H54 (cell line): ENCODE measurements around the gene CDCA7.

Source experiments
- DNase-seq: peaks from one replicate; pipeline ENCODE4 v3.0.0; 2011; ENCODE audit warnings: low spot score, mixed read lengths; ENCODE audit not compliant: insufficient read length
- FAIRE-seq: peaks from 3 replicates; lab custom pipeline; 2011; peaks lifted over from hg19 to GRCh38; lab: Jason Lieb, UNC
- POLR2A ChIP-seq: IDR thresholded peaks from 2 replicates; pipeline ENCODE4 v1.6.1; 2011; ENCODE audit warnings: low read depth, mild to moderate bottlenecking, low read length

The CDCA7 gene

DNA sequence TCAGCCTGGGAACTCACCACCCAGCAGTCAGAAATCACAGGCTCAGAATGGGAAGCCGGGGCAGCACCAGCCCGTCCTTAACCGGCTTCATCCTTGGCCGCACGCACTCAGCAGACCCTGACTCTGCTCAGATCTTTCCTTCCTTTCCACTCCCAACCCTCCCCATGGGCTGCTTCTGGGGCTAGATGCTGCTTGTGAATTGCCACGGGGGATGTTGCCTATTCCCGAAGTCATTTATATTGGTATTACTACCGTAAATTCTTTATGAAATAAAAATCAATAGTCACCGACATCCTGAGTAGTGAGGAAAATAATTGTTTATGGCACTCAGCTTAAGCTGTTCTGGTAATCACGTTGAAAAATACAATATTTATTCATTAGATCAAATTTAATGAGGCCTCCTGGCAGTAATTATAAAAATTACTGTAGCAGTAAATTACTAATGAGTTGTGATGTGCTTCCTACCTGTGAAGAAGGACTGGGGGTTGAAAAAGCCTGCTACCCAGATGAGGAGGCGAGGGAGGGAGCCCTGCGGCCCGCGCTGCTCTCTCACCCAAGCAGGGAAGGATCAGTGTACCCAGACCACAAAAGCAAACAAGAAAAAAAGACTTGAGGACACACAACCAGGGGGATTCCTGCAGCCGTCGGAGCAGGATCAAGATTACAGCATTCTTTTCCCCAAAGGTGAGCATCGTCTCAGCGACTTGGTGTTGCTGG, 31.5 kb downstream of the CDCA7 start:
- no peak for FAIRE-seq
- no peak for DNase-seq
- no peak for TF ChIP-seq POLR2A

DNA sequence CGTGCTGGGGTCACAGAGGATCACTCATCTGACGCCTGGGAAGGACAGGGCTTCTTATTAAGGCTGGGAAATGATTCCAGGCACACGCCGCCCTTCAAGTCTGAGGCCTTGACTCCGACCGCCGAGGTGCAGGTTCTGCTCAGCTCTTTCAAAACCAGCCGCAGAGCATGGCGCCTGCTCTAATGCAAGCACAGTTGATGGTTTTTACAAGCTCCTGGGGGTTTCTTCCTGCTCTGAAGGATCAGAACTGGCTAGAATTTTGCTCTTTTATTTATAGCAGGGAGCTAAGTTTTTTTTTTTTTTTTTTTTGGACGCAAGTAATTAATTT, 32.0 kb downstream of the CDCA7 start:
- no peak for FAIRE-seq
- no peak for DNase-seq
- TF ChIP-seq POLR2A: no peak

DNA sequence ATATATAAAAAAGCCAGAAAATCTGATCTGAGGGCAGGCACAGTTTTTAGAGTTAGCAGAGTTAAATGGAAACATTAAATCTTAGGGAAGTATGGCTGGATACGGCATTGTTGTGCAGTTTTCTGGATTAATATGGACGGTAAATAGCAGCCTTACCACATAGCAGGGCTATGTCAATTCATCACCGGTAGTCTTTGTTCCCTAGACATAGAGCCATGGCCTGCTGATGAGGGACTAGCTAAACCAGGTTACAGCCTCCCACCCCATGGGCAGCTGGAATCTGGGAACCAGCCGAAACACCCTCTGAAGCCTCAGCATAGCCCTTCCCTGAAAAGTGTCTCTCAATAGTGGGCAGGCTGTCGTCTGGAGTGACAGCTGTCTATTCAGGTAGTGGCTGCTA, 32.4 kb downstream of the CDCA7 start:
- FAIRE-seq (no peak), DNase-seq (no peak)
- no peak for TF ChIP-seq POLR2A

DNA sequence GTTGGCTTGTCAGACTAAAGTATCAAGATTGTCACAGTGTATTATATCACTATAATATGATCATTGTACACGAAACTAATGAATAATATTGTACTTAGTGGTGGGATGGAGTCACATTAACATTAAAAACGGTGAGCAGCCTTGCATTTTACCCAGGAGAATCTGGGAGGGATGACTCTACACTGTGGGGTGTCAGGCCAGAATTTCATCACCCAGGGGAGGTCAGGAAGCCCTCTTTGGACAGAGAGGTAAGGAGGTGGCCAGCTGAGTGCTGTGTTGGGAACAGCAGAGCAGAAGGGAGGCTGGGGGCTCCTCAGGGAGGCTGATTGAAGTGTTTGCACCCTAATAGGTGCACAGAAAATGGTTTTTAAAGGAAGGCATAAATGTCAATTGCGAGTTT, 33.0 kb downstream of the CDCA7 start:
- no peak for TF ChIP-seq POLR2A
- FAIRE-seq (no peak), DNase-seq (no peak)

DNA sequence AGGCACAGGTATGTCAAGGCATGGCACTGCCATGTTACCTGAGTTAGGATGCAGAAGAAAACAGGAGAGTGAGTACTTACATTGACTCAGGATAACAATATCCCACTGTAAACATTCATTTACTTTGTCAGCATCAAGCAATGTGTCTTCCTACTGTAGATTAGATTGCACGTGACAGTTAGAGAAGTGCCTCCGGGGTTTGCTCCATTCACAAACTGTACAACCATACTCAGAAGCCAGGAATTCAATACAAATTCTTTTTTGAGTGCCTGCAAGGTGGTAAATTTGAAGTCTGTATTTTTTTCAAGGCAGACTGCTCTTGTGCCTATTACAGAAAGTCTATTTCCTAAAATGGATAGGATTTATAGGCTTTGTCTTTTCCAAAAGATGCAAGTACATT, 34.1 kb downstream of the CDCA7 start:
- no peak for TF ChIP-seq POLR2A
- DNase-seq (no peak), FAIRE-seq (no peak)

DNA sequence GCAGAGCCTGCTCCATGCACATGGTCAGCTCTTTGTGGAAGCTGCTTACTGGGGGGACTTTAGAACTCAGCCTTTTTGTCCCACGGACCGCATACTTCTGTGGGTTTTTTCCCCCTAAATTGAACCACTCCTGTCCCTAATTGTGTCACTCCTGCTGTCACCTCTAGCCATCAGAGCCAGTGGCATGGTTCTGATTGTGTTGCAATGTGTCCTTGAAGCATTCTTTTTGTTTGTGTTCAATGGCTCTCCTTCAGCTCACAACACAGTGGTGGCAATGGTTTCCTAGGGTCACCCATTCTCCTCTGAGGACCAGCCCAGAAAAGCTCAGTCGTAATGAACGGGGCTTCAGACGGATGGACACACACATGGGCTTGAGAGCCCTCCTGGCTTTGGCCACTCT, 35.4 kb downstream of the CDCA7 start:
- DNase-seq (no peak), FAIRE-seq (no peak)
- no peak for TF ChIP-seq POLR2A

DNA sequence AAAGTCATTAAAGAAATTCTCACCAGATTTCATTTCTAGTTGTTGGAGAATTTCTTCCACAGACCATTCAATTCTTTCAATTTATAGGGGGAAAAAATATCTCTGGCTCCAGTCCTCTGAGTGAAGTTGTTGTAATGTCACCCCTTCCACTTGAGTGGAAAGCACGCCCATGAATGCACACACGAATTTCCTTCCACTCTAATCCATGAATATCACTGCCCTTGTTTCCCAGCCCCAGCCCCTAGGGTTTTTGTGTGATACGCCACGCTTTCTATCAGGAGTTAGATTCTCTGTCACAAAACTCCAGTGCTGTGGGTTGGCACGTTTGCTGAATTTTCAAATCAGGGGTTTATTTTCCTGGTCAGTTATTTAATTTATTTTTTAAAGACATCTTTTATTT, 38.1 kb downstream of the CDCA7 start:
- no peak for FAIRE-seq
- no peak for TF ChIP-seq POLR2A
- no peak for DNase-seq

DNA sequence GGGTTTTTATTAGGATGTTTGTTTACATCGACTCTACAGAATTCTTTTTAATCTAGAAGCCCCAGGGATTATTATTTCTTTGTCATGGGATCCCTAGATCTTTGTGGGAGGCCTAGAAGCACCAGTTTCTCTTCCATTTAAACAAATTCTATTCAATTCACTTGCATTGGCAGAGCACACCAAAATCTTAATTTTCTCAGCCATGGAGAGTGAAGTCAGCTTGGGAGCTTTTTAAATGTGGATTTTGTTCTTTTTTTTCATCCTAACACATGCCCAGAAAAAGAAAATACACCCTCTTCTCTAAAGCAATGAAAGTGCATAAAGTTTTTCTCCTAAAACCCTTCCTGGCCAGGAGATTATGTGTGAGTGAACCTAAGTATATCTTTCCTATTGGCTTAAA, 38.5 kb downstream of the CDCA7 start:
- no peak for TF ChIP-seq POLR2A
- FAIRE-seq (no peak), DNase-seq (no peak)

DNA sequence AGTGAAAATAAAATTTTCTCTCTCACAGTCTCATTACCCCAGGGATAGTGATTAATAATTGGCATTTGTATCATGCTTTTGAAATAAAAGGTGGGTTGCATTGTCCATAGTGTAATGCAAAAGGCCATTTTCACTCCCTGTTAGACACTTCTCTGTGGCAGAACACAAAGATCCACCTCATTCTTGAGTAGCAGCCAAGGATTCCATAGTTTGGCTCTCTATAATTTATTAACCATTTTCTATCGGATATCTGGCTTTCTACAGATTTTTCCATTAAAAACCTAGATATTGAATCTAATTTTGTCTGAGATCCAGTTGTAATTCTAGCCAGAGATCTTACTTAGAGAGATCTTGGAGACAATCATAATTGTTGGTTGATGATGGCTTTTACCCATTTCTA, 39.0 kb downstream of the CDCA7 start:
- DNase-seq (no peak), FAIRE-seq (no peak)
- no peak for TF ChIP-seq POLR2A

DNA sequence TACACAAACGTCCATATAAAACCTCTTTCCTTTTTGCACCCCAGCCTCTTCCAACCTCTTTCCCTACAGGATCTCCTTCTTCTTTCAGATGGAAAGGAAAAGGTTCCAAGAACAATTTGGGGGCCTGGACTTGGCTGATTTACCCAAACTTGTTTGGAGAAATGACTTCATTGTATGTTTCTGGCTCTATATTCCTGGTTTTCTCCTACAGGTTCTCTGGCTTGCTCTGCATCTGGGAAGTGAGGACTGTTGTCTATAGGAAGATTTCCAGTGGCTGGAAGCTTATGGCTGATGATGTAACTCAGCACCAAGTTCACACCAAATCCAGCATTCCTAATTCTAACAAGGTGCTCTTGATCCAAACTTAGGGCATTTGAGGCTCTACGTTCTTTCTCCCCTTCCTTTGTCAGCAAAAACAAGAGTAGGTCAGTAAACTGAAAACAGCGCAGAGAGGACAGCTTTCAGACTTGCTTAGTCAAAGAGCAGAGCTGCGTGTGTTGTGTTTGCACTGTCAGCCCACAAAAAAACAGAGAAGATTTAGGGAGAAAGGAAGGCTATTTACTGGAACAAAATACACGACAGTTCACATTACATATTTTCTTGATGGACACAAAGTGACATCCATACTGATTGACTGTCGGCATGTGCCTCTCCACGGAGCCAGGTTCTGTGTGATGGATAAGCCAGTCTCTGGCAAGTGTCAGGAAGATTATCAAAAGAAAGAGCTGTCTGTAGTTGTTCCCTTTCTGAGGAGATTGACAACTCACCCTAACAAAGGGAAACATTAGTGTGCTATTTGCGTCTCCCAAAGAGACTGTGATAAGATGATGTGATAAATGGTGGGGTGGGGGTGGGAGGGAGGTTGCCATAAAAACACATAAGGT, 39.7 kb downstream of the CDCA7 start:
- DNase-seq: no peak
- no peak for FAIRE-seq
- TF ChIP-seq POLR2A: no peak

DNA sequence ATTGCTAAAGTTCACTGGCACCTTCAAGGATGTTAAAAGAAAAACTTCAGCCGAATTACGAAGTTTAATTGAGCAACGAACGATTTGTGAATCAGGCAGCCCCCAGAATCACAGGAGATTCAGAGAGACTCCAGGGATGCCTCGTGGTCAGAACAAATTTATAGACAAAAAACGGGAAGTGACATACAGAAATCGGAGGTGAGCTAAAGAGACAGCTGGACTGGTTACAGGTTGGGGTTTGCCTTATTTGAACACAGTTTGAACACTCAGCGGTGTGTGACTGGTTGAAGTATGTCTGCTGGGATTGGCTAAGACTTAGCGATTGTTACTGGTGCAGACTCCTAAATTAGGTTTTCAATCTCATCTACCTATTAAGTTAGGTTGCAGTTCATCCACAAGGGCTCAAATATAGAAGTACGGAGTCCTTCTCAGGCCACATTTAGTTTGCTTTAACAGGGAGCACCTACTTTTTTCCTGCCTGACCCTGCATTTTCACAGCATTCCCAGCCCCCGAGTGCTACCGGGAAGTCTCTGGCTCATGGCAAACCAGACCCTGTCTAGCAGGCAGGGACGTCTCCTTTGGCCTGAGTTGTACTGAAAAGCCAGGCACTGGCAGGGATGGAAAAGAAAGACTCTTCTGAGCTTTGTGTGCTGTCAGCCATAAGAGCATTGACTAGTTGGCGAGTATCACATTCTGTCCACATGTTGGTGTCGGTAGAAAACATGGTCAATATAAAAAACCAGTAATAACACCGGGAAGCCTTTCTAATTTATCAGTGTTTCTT, 41.1 kb downstream of the CDCA7 start:
- FAIRE-seq (no peak), DNase-seq (no peak)
- TF ChIP-seq POLR2A: no peak

DNA sequence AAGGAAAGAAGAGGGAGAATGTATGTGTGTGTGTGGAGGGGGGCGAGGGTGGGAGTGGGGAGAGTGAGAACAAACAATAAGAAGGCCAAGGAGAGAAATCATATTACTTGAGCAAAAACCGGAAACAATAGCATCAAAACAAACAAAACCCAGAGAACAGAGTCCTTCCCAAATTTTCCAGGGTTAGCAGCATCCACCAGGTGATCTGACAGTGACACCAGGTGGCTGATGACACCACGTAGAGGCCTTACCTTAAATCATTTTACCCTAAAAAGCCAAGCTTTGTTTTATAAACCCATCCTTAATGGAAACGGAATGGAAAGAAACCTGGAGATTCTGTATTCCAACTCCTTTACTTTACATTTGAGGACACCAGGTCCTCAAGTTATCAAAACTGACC, 42.9 kb downstream of the CDCA7 start:
- FAIRE-seq: no peak
- no peak for DNase-seq
- TF ChIP-seq POLR2A: no peak

DNA sequence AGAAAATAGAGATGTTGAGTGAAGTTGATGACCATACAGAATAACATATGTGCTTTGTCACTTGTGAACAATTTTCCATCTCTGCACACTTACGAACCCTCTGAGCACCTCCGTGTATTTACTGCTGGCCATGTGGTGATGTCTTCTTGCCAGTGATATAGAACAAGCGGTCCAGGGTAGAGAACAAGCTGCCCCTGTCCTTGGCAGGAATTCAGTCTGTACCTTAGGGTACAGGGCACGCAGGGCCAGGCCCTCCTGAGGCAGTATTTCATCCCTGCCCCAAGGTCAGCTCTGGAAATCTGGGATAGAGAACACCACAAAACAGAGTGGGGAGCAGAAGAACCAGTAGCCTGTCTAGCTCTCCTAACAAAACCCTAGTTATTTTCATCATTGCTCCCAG, 44.6 kb downstream of the CDCA7 start:
- TF ChIP-seq POLR2A: no peak
- no peak for DNase-seq
- FAIRE-seq: no peak

DNA sequence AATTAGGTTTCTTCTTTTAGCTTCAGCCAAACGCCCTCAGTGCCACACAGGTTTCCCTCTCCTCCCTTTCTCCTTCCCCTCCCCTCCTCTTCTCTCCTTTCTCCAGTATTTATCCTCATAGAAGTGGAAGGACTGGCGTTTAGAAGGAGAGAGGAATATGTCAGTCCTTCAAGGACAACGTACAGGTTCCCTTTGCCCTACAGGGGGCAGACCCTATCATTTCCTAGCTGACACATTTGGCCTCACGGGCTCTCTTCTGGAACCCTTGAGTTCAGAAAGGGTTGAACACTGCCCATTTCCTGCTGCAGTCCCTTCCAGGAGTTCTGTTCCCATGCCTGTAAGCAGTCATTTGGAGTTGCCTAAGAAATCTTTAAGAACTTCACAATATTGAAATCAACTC, 46.1 kb downstream of the CDCA7 start:
- no peak for DNase-seq
- TF ChIP-seq POLR2A: no peak
- no peak for FAIRE-seq
